SK-N-SH (cell line): ENCODE results near the gene CLPSL2.
A peak's percentile ranks its signal among the peaks of the same experiment; 100 is the strongest.

Source experiments
- CHD2 ChIP-seq: fragments of 150-350 bp; IDR thresholded peaks from 2 replicates; pipeline ENCODE4 v1.6.1; 2018; ENCODE audit warnings: low read length; ENCODE audit not compliant: partially characterized antibody
- EZH2phosphoT487 ChIP-seq: fragments of 200-600 bp; sonication (generic); IDR thresholded peaks from 2 replicates; pipeline ENCODE4 v1.6.1; 2017; ENCODE audit warnings: low read depth, mixed run types, mild to moderate bottlenecking, antibody characterized with exemption, moderate library complexity, borderline replicate concordance
- FOXM1 ChIP-seq: IDR thresholded peaks from 2 replicates; pipeline ENCODE4 v1.4.0; 2012; ENCODE audit warnings: low read depth, mild to moderate bottlenecking
- GABPA ChIP-seq: IDR thresholded peaks from 2 replicates; pipeline ENCODE4 v1.4.0; 2012; ENCODE audit warnings: low read depth, mild to moderate bottlenecking
- NRF1 ChIP-seq: IDR thresholded peaks from 2 replicates; pipeline ENCODE4 v1.6.1; 2012; ENCODE audit warnings: low read depth, mild to moderate bottlenecking, low read length
- RAD21 ChIP-seq: IDR thresholded peaks from 2 replicates; pipeline ENCODE4 v1.6.1; 2012; ENCODE audit warnings: mild to moderate bottlenecking, low read length
- TCF12 ChIP-seq: IDR thresholded peaks from 2 replicates; pipeline ENCODE4 v1.4.0; 2012
- YY1 ChIP-seq: IDR thresholded peaks from 2 replicates; pipeline ENCODE4 v1.4.0; 2012; ENCODE audit warnings: low read depth, mild to moderate bottlenecking
- TF ChIP-seq, protein P1 (sequence below): fragments of 200-600 bp; sonication (generic); IDR thresholded peaks from 2 replicates; pipeline ENCODE4 v1.6.1; 2017; ENCODE audit warnings: antibody characterized with exemption, mild to moderate bottlenecking, moderate library complexity
- TF ChIP-seq, protein P2 (sequence below): IDR thresholded peaks from 2 replicates; pipeline ENCODE4 v1.6.1; 2012; ENCODE audit warnings: mild to moderate bottlenecking, low read depth, low read length, moderate library complexity
- TF ChIP-seq, protein P3 (sequence below): IDR thresholded peaks from 2 replicates; pipeline ENCODE4; 2012

DNA sequence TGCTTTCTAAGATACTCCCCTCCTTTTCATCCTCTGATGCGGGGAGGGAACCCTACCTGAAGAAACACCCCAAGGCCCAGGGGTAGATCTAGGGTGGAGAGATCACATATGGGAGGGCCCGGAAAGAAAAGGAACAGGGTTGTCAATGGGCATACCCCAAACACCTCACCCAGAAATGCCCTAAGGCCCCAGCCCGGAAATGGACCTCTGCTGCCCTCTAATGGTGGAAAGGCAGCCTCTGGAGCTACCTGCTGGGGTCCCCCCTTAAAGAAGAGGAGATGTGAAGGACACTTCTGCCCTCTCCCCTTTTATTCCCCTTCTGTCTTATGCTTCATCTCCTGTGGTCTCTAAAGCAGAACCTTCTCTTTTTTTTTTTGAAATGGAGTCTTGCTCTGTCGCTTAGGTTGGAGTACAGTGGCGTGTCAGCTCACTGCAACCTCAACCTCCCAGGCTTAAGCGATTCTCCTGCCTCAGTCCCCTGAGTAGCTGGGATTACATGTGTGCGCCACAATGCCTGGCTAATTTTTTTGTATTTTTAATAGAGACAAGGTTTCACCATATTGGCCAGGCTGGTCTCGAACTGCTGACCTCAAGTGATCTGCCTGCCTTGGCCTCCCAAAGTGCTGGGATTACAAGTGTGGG, 40.0 kb upstream of the CLPSL2 start:
- TF ChIP-seq, protein P1, sequence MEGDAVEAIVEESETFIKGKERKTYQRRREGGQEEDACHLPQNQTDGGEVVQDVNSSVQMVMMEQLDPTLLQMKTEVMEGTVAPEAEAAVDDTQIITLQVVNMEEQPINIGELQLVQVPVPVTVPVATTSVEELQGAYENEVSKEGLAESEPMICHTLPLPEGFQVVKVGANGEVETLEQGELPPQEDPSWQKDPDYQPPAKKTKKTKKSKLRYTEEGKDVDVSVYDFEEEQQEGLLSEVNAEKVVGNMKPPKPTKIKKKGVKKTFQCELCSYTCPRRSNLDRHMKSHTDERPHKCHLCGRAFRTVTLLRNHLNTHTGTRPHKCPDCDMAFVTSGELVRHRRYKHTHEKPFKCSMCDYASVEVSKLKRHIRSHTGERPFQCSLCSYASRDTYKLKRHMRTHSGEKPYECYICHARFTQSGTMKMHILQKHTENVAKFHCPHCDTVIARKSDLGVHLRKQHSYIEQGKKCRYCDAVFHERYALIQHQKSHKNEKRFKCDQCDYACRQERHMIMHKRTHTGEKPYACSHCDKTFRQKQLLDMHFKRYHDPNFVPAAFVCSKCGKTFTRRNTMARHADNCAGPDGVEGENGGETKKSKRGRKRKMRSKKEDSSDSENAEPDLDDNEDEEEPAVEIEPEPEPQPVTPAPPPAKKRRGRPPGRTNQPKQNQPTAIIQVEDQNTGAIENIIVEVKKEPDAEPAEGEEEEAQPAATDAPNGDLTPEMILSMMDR, result peak; percentile 95
- TF ChIP-seq RAD21 (peak; percentile 88), NRF1 (no peak), TCF12 (no peak), YY1 (no peak), GABPA (no peak), FOXM1 (no peak), EZH2phosphoT487 (no peak), CHD2 (no peak)
- TF ChIP-seq, protein P2, sequence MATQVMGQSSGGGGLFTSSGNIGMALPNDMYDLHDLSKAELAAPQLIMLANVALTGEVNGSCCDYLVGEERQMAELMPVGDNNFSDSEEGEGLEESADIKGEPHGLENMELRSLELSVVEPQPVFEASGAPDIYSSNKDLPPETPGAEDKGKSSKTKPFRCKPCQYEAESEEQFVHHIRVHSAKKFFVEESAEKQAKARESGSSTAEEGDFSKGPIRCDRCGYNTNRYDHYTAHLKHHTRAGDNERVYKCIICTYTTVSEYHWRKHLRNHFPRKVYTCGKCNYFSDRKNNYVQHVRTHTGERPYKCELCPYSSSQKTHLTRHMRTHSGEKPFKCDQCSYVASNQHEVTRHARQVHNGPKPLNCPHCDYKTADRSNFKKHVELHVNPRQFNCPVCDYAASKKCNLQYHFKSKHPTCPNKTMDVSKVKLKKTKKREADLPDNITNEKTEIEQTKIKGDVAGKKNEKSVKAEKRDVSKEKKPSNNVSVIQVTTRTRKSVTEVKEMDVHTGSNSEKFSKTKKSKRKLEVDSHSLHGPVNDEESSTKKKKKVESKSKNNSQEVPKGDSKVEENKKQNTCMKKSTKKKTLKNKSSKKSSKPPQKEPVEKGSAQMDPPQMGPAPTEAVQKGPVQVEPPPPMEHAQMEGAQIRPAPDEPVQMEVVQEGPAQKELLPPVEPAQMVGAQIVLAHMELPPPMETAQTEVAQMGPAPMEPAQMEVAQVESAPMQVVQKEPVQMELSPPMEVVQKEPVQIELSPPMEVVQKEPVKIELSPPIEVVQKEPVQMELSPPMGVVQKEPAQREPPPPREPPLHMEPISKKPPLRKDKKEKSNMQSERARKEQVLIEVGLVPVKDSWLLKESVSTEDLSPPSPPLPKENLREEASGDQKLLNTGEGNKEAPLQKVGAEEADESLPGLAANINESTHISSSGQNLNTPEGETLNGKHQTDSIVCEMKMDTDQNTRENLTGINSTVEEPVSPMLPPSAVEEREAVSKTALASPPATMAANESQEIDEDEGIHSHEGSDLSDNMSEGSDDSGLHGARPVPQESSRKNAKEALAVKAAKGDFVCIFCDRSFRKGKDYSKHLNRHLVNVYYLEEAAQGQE, result no peak
- TF ChIP-seq, protein P3, sequence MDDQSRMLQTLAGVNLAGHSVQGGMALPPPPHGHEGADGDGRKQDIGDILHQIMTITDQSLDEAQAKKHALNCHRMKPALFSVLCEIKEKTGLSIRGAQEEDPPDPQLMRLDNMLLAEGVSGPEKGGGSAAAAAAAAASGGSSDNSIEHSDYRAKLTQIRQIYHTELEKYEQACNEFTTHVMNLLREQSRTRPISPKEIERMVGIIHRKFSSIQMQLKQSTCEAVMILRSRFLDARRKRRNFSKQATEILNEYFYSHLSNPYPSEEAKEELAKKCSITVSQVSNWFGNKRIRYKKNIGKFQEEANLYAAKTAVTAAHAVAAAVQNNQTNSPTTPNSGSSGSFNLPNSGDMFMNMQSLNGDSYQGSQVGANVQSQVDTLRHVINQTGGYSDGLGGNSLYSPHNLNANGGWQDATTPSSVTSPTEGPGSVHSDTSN, result no peak
